Gastrocnemius medialis (tissue), 4 donors: ENCODE measurements around the gene HSCB.

Experiments used
- CTCF ChIP-seq, 5 experiments: fragments of 450-650 bp in 3 of 5; fragments of 200-600 bp in 2 of 5; sonication (generic) in 2 of 5; IDR thresholded peaks in 4 of 5; conservative IDR thresholded peaks in 1 of 5; 1 replicate in 4 of 5; 2 replicates in 1 of 5; pipeline ENCODE4 v1.5.1; 2016 to 2019; ENCODE audit warnings: antibody characterized with exemption in 5 of 5, mild to moderate bottlenecking in 3 of 5, moderate library complexity in 3 of 5
- POLR2A ChIP-seq, 2 donors: fragments of 450-650 bp; IDR thresholded peaks; one replicate each; pipeline ENCODE4 v1.6.1; 2017; ENCODE audit warnings: antibody characterized with exemption in 2 of 2, mild to moderate bottlenecking in 2 of 2, moderate library complexity in 2 of 2

- no peak for TF ChIP-seq CTCF (IDR thresholded peaks at IDR 0.05 in 4 of 5, conservative IDR thresholded peaks at IDR 0.05 in 1 of 5)
- peak in 1 of 2 donors; percentile 80 for TF ChIP-seq POLR2A (IDR thresholded peaks at IDR 0.05)
Observed at GRCh38 chr22:28798810-28799605, 57.2 kb downstream of the HSCB start.
